ENCODE data around the gene RASEF. TPM values are rescaled to one million over a fixed set of nuclear protein-coding genes. Genes with fewer than 3 reads are reported as not detected.

The RASEF gene
- total and polyA plus RNA-seq, 8 donors, result 10.3 to 27.3 (median 19.1) TPM

- H3K4me1 ChIP-seq, result peaks cover 9 to 14% (median 9%) of the 10 kb centered on the region in 3 donors
- no peaks in the 10 kb centered on the region for H3K9me3 ChIP-seq
- H3K27ac ChIP-seq, result no peak overlapping the region
- 86 to 91% methylated on average over 7 of the region's 7 CpGs for WGBS, 2 donors
- FAIRE-seq (no peak), DNase-seq (no peak), ATAC-seq (no peak)
- TF ChIP-seq CTCF (IDR thresholded peaks at IDR 0.05), result no peak
- H3K4me3 ChIP-seq, result no peak overlapping the region
- intact Hi-C loops (cut with DNase I), result no loop called here
- H3K27me3 ChIP-seq, result no peaks in the 10 kb centered on the region
- no peaks in the 10 kb centered on the region for H3K36me3 ChIP-seq
Measured at GRCh38 chr9:83029531-83030137, 33.3 kb downstream of the RASEF start.

- Histone ChIP-seq H3K27me3 (no peaks in the 10 kb centered on the region), H3K9me3 (no peaks in the 10 kb centered on the region), H3K4me3 (no peak overlapping the region), H3K27ac (no peak overlapping the region), H3K36me3 (no peaks in the 10 kb centered on the region), H3K4me1 (peaks cover 3 to 10% (median 9%) of the 10 kb centered on the region in 3 donors)
- DNase-seq (no peak), ATAC-seq (peak in 1 of 4 donors; percentile 54), FAIRE-seq (no peak)
- 88% methylated on average over 5 of the region's 5 CpGs for WGBS, 2 donors
- intact Hi-C loops (cut with DNase I), result no loop called here
- no peak for TF ChIP-seq CTCF (IDR thresholded peaks at IDR 0.05)
Measured at GRCh38 chr9:83027153-83027891, 35.6 kb downstream of the RASEF start.

- Histone ChIP-seq H3K27me3 (no peaks in the 10 kb centered on the region), H3K9me3 (no peaks in the 10 kb centered on the region), H3K4me3 (no peak overlapping the region), H3K4me1 (no peaks in the 10 kb centered on the region), H3K36me3 (peaks cover 0 to 10% (median 0%) of the 10 kb centered on the region in 3 donors), H3K27ac (no peak overlapping the region)
- no peak for FAIRE-seq
- intact Hi-C loops (cut with DNase I), result no loop called here
- WGBS, 2 donors, result 76 to 77% methylated on average over 7 of the region's 7 CpGs
- no peak for ATAC-seq
- no peak for TF ChIP-seq CTCF (IDR thresholded peaks at IDR 0.05)
- DNase-seq, result no peak
Measured at GRCh38 chr9:83024506-83025125, 38.3 kb downstream of the RASEF start.

GRCh38 chr9:83023151-83023550, 39.8 kb downstream of the RASEF start:
- H3K4me1 ChIP-seq, result no peaks in the 10 kb centered on the region
- intact Hi-C loops (cut with DNase I), result no loop called here
- peaks cover 0 to 10% (median 0%) of the 10 kb centered on the region in 3 donors for H3K36me3 ChIP-seq
- H3K9me3 ChIP-seq, result peaks cover 0 to 4% (median 0%) of the 10 kb centered on the region in 4 donors
- DNase-seq (no peak), ATAC-seq (no peak), FAIRE-seq (no peak)
- H3K4me3 ChIP-seq, result no peak overlapping the region
- no peak for TF ChIP-seq CTCF (IDR thresholded peaks at IDR 0.05)
- H3K27ac ChIP-seq, result no peak overlapping the region
- H3K27me3 ChIP-seq, result no peaks in the 10 kb centered on the region
- WGBS, 2 donors, result 51 to 60% methylated on average over 1 of the region's 1 CpG
